Measurements from ENCODE around the gene PCDH15. TPM values are rescaled to one million over a fixed set of nuclear protein-coding genes. Genes with fewer than 3 reads are reported as not detected.

The PCDH15 gene
- total and polyA plus RNA-seq, 2 of the 4 experiments (the other 2 are of a cell fraction): not detected

DNA sequence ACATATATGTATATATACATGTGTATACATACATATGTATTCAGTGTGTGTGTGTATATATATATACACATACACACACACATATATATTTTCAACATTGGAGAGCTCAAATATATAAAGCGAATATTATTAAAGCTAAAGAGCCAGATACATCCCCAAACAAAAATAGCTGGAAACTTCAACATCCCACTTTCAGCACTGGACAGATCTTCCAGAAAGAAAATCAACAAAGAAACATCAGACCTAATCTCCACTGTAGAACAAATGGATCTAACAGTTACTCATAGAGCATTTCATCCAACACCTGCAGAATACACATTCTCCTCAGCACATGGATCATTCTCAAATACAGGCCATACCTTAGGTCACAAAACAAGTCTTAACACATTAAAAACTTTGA is 799.0 kb downstream of the PCDH15 start:
- no peak for ATAC-seq (ENCODE audit: low read depth)
- no peaks in the 10 kb centered on the region; the same call in 1 of the 2 replicates for H3K9me3 ChIP-seq (ENCODE audit: control insufficient read depth, insufficient read depth, low read length)
- H3K9me1 ChIP-seq (ENCODE audit: insufficient read depth, low read length): no peaks in the 10 kb centered on the region
- H2BK5ac ChIP-seq (ENCODE audit: low read depth, low read length, poor library complexity, severe bottlenecking): no peak overlapping the region
- no peak overlapping the region for H3K4me3 ChIP-seq (ENCODE audit: insufficient read depth, low read depth, low read length)
- BruUV-seq (replicated peaks): no TSS peak
- in situ Hi-C loops (cut with MboI; ENCODE audit: low sequenced_read_pairs): no loop called here
- no peak overlapping the region for H4K8ac ChIP-seq (ENCODE audit: low read depth in 2 of 2, low read length in 2 of 2)
- H3K27me3 ChIP-seq (ENCODE audit: control insufficient read depth, insufficient read depth, low read length): no peaks in the 10 kb centered on the region
- no peak overlapping the region for H4K5ac ChIP-seq (ENCODE audit: low read depth, low read length)
- no peak for DNase-seq
- no peak overlapping the region for H3K27ac ChIP-seq (ENCODE audit: insufficient read depth, low read length)
- H2BK20ac ChIP-seq (ENCODE audit: low read depth, low read length): no peak overlapping the region
- WGBS, 2 experiments (ENCODE audit: extremely low coverage in 2 of 2, insufficient read length in 1 of 2): no CpG with 5 or more reads among the region's 1 CpG
- intact Hi-C loops (cut with micrococcal nuclease): no loop called here
- no peaks in the 10 kb centered on the region for H4K20me1 ChIP-seq (ENCODE audit: insufficient read depth, low read length)
- H3K79me1 ChIP-seq (ENCODE audit: low read depth in 1 of 2, low read length in 2 of 2): no peaks in the 10 kb centered on the region
- no peak overlapping the region for H2BK15ac ChIP-seq (ENCODE audit: low read depth, low read length)
- H2AK9ac ChIP-seq (replicated peaks; ENCODE audit: low read depth, low read length, poor library complexity): no peak overlapping the region
- POLR2A ChIA-PET (ENCODE audit: unreplicated experiment): no interaction called here
- no peak overlapping the region for H3K23ac ChIP-seq (ENCODE audit: low read depth, low read length)
- CTCF ChIA-PET: no interaction called here
- no peaks in the 10 kb centered on the region for H3K4me1 ChIP-seq (ENCODE audit: control insufficient read depth, insufficient read depth, low read length)
- H3K4me2 ChIP-seq (ENCODE audit: low read depth, low read length): no peak overlapping the region
- H2AFZ ChIP-seq (replicated peaks; ENCODE audit: low read length, poor library complexity): no peak overlapping the region
- no peak overlapping the region for H3K9ac ChIP-seq (ENCODE audit: low read depth, low read length)
- H2BK120ac ChIP-seq (ENCODE audit: low read depth, low read length): no peak overlapping the region
- H4K91ac ChIP-seq (ENCODE audit: insufficient read depth, low read depth, low read length): no peak overlapping the region
- TF ChIP-seq MAZ (IDR thresholded peaks at IDR 0.05; ENCODE audit: borderline replicate concordance, low read depth, low read length) (no peak), SMC3 (IDR thresholded peaks at IDR 0.05; ENCODE audit: low read depth, low read length) (no peak), RFX5 (IDR thresholded peaks at IDR 0.05; ENCODE audit: low read depth, low read length) (no peak), CEBPB (IDR thresholded peaks at IDR 0.05; ENCODE audit: low read depth, low read length) (no peak), BHLHE40 (IDR thresholded peaks at IDR 0.05; ENCODE audit: low read depth, low read length) (no peak), FOS (IDR thresholded peaks at IDR 0.05; ENCODE audit: low read depth, low read length) (no peak), USF2 (IDR thresholded peaks at IDR 0.05; ENCODE audit: low read depth, low read length) (no peak), POLR2A (IDR thresholded peaks at IDR 0.05; ENCODE audit: low read depth, low read length) (no peak), RCOR1 (IDR thresholded peaks at IDR 0.05; ENCODE audit: insufficient replicate concordance, low read length) (no peak)
- TF ChIP-seq, protein P1, sequence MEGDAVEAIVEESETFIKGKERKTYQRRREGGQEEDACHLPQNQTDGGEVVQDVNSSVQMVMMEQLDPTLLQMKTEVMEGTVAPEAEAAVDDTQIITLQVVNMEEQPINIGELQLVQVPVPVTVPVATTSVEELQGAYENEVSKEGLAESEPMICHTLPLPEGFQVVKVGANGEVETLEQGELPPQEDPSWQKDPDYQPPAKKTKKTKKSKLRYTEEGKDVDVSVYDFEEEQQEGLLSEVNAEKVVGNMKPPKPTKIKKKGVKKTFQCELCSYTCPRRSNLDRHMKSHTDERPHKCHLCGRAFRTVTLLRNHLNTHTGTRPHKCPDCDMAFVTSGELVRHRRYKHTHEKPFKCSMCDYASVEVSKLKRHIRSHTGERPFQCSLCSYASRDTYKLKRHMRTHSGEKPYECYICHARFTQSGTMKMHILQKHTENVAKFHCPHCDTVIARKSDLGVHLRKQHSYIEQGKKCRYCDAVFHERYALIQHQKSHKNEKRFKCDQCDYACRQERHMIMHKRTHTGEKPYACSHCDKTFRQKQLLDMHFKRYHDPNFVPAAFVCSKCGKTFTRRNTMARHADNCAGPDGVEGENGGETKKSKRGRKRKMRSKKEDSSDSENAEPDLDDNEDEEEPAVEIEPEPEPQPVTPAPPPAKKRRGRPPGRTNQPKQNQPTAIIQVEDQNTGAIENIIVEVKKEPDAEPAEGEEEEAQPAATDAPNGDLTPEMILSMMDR (conservative IDR thresholded peaks at IDR 0.05; ENCODE audit: low read depth, low read length): no peak
- dilution Hi-C loops (cut with HindIII; ENCODE audit: low sequenced_read_pairs, unreplicated experiment): no loop called here
- H3K18ac ChIP-seq (ENCODE audit: low read depth, low read length): no peak overlapping the region
- H3K14ac ChIP-seq (replicated peaks; ENCODE audit: low read depth, low read length): no peak overlapping the region
- H3K4ac ChIP-seq (ENCODE audit: low read depth, low read length): no peak overlapping the region
- H3K36me3 ChIP-seq (ENCODE audit: control insufficient read depth, insufficient read depth, low read length): no peaks in the 10 kb centered on the region
- no peak overlapping the region for H3K56ac ChIP-seq (ENCODE audit: extremely low read depth, insufficient read depth, low read length)
- H2AK5ac ChIP-seq (ENCODE audit: low read depth, low read length): no peak overlapping the region

Measured in IMR-90 (cell line).